Subcutaneous adipose tissue (tissue), 4 donors: ENCODE data around the gene TADA3. TPM values are rescaled to one million over a fixed set of nuclear protein-coding genes. Genes with fewer than 3 reads are reported as not detected.

Experiments
- CTCF ChIP-seq: fragments of 450-650 bp; IDR thresholded peaks from one replicate; pipeline ENCODE4 v1.5.1; 2016; ENCODE audit warnings: low read depth, mild to moderate bottlenecking, control low read depth, antibody characterized with exemption, moderate library complexity
- total RNA-seq, 4 donors: library from RNA; depleted of rRNA; stranded (reverse); fragments of >200 nt; gene quantifications; one replicate each; pipeline ENCODE4 v1.1.0, GENCODE V29; 2016

The TADA3 gene
- total RNA-seq, 4 donors from 2014 or later = 32.1 to 69.6 (median 58.9) TPM

- TF ChIP-seq CTCF = no peak
Observed at GRCh38 chr3:9800529-9800928, 8.3 kb upstream of the TADA3 start.

- no peak for TF ChIP-seq CTCF
Observed at GRCh38 chr3:9797196-9797945, 5.1 kb upstream of the TADA3 start.

- no peak for TF ChIP-seq CTCF
Observed at GRCh38 chr3:9795207-9795606, 2.9 kb upstream of the TADA3 start.

GRCh38 chr3:9794400-9794799 is 2.1 kb upstream of the TADA3 start:
- TF ChIP-seq CTCF = no peak

GRCh38 chr3:9793161-9793781 is 998 bp upstream of the TADA3 start:
- TF ChIP-seq CTCF = no peak

- no peak for TF ChIP-seq CTCF
Observed at GRCh38 chr3:9791790-9792404, 376 bp downstream of the TADA3 start.

GRCh38 chr3:9791127-9791526 is 1.1 kb downstream of the TADA3 start:
- no peak for TF ChIP-seq CTCF
